GM12878 (cell line): ENCODE data around the gene ARHGAP26. TPM values are rescaled to one million over a fixed set of nuclear protein-coding genes. Genes with fewer than 3 reads are reported as not detected.

Experiments
- ATAC-seq: fragments of 200-7000 bp; cut with Tn5 transposase; 3 replicates; pipeline ENCODE4 v1.9.1; 2020; ENCODE audit warnings: mild to moderate bottlenecking, moderate library complexity
- BruUV-seq: library from RNA; stranded (reverse); fragments of 400-500 nt; replicated peaks from 2 replicates; lab custom pipeline; 2021; lab: Mats Ljungman, UMichigan
- CTCF ChIA-PET: fragments of 300-600 bp; sonication (Branson Sonifier 250); formaldehyde crosslinking; extraction: SDS; loops from one replicate; lab custom pipeline; 2021; ENCODE audit warnings: inconsistent platforms; lab: Yijun Ruan, JAX
- POLR2A ChIA-PET: fragments of 350-600 bp; formaldehyde crosslinking; extraction: SDS; loops from one replicate; lab custom pipeline; 2021; ENCODE audit warnings: inconsistent platforms; lab: Charles Lee
- RAD21 ChIA-PET: fragments of 300-600 bp; sonication (Branson Sonifier 250); formaldehyde crosslinking; loops from one replicate; lab custom pipeline; 2023; ENCODE audit warnings: antibody characterized with exemption; ENCODE audit not compliant: unreplicated experiment; lab: Charles Lee
- SMC1A ChIA-PET: fragments of 300-600 bp; sonication (Branson Sonifier 250); formaldehyde crosslinking; loops from one replicate; lab custom pipeline; 2023; ENCODE audit not compliant: unreplicated experiment, uncharacterized antibody; lab: Charles Lee
- DNase-seq: peaks from one replicate; pipeline ENCODE4 v3.0.0-alpha.2; 2011; ENCODE audit warnings: low read depth, low spot score
- FAIRE-seq: peaks from 3 replicates; lab custom pipeline; 2011; peaks lifted over from hg19 to GRCh38; lab: Jason Lieb, UNC
- H2AFZ ChIP-seq: 2 replicates; pipeline ENCODE4 v1.6.0; 2011; ENCODE audit warnings: low read depth, low read length, control low read depth; ENCODE audit not compliant: control insufficient read depth
- H3K27ac ChIP-seq: 2 replicates; pipeline ENCODE4 v1.5.1; 2011; ENCODE audit warnings: control low read depth; ENCODE audit not compliant: control insufficient read depth, insufficient read depth
- H3K27me3 ChIP-seq, 2 experiments: replicated peaks in 1 of 2; 2 replicates each; pipeline versions ENCODE4 v1.6.0 to v1.6.1; 2011; ENCODE audit warnings: low read length in 1 of 2; ENCODE audit not compliant: control insufficient read depth in 2 of 2, insufficient read depth in 2 of 2
- H3K36me3 ChIP-seq, 2 experiments: 2 replicates each; pipeline ENCODE4 v1.5.1; 2011; ENCODE audit warnings: low read length in 1 of 2; ENCODE audit not compliant: control insufficient read depth in 2 of 2, insufficient read depth in 2 of 2
- H3K4me1 ChIP-seq: 2 replicates; pipeline ENCODE4 v1.6.1; 2011; ENCODE audit warnings: mild to moderate bottlenecking, low read length, moderate library complexity, mixed read lengths; ENCODE audit not compliant: control insufficient read depth, insufficient read depth
- H3K4me2 ChIP-seq: 2 replicates; pipeline ENCODE4 v1.6.0; 2011; ENCODE audit warnings: control low read depth; ENCODE audit not compliant: control insufficient read depth, insufficient read depth
- H3K4me3 ChIP-seq: fragments of 200-600 bp; sonication (generic); 2 replicates; pipeline ENCODE4 v1.5.1; 2016
- H3K79me2 ChIP-seq: 2 replicates; pipeline ENCODE4 v1.6.0; 2011; ENCODE audit warnings: low read length; ENCODE audit not compliant: control insufficient read depth, insufficient read depth
- H3K9ac ChIP-seq: 2 replicates; pipeline ENCODE4 v1.8.0; 2011; ENCODE audit warnings: low read length, control low read depth, mixed read lengths; ENCODE audit not compliant: control insufficient read depth, insufficient read depth
- H3K9me3 ChIP-seq: replicated peaks from 3 replicates; pipeline ENCODE4 v1.5.1; 2011; ENCODE audit warnings: mild to moderate bottlenecking, low read length; ENCODE audit not compliant: control insufficient read depth, insufficient read depth
- H4K20me1 ChIP-seq: 2 replicates; pipeline ENCODE4 v1.6.0; 2011; ENCODE audit not compliant: control insufficient read depth, insufficient read depth
- BRCA1 ChIP-seq: IDR thresholded peaks from 2 replicates; pipeline ENCODE4 v1.6.1; 2011; ENCODE audit warnings: low read depth, low read length, improper control_type of control experiment
- CBFB ChIP-seq: IDR thresholded peaks from 2 replicates; pipeline ENCODE4 v1.6.1; 2016; ENCODE audit warnings: antibody characterized with exemption, low read depth
- CREB1 ChIP-seq: IDR thresholded peaks from 2 replicates; pipeline ENCODE4 v1.6.1; 2012; ENCODE audit warnings: low read depth, mild to moderate bottlenecking, inconsistent platforms
- EGR1 ChIP-seq, 2 experiments: IDR thresholded peaks; 1 replicate in 1 of 2; 2 replicates in 1 of 2; pipeline ENCODE4 v1.6.1; 2011 to 2012; ENCODE audit warnings: low read depth in 2 of 2, low read length in 2 of 2, borderline replicate concordance in 1 of 2, mild to moderate bottlenecking in 1 of 2, moderate library complexity in 1 of 2
- ETV6 ChIP-seq, 2 experiments: fragments of 450-650 bp in 1 of 2; IDR thresholded peaks in 1 of 2; conservative IDR thresholded peaks in 1 of 2; 2 replicates each; pipeline ENCODE4 v1.6.1; 2014; ENCODE audit warnings: antibody characterized with exemption in 1 of 2, borderline replicate concordance in 1 of 2, low read depth in 1 of 2, mild to moderate bottlenecking in 1 of 2, moderate library complexity in 1 of 2
- KLF5 ChIP-seq: fragments of 450-650 bp; IDR thresholded peaks from 2 replicates; pipeline ENCODE4 v1.6.1; 2014; ENCODE audit warnings: mild to moderate bottlenecking; ENCODE audit not compliant: partially characterized antibody
- MYB ChIP-seq: fragments of 150-350 bp; IDR thresholded peaks from 2 replicates; pipeline ENCODE4 v1.6.1; 2014; ENCODE audit warnings: mild to moderate bottlenecking, low read depth, low read length, borderline replicate concordance
- NBN ChIP-seq: fragments of 450-650 bp; IDR thresholded peaks from 2 replicates; pipeline ENCODE4 v1.6.1; 2016
- NFIC ChIP-seq: IDR thresholded peaks from 2 replicates; pipeline ENCODE4 v1.6.1; 2012; ENCODE audit warnings: low read depth, mild to moderate bottlenecking, inconsistent platforms, low read length, moderate library complexity
- SMC3 ChIP-seq: IDR thresholded peaks from 2 replicates; pipeline ENCODE4 v1.6.1; 2011; ENCODE audit warnings: low read length, improper control_type of control experiment, borderline replicate concordance
- SP1 ChIP-seq: IDR thresholded peaks from one replicate; pipeline ENCODE4 v1.6.1; 2011; ENCODE audit warnings: low read depth, low read length
- YBX1 ChIP-seq: fragments of 450-650 bp; IDR thresholded peaks from 2 replicates; pipeline ENCODE4 v1.6.1; 2016; ENCODE audit warnings: antibody characterized with exemption
- ZNF207 ChIP-seq: fragments of 450-650 bp; IDR thresholded peaks from 2 replicates; pipeline ENCODE4 v1.6.1; 2014; ENCODE audit warnings: antibody characterized with exemption, mild to moderate bottlenecking, borderline replicate concordance
- in situ Hi-C: fragments of 300-500 bp; cut with MboI; formaldehyde crosslinking; loops from 9 replicates; pipeline ENCODE4 v1.14.3; 2018; ENCODE audit warnings: mixed read lengths
- intact Hi-C: fragments of 100-400 bp; cut with micrococcal nuclease; formaldehyde crosslinking; loops from one replicate; pipeline ENCODE4 v1.14.2; 2022; ENCODE audit not compliant: unreplicated experiment
- polyA plus RNA-seq, 11 experiments: library from polyadenylated mRNA; depleted of rRNA in 4 of 11; unstranded in 6 of 11; stranded (reverse) in 5 of 11; fragments of >200 nt; fragmentation: Nextera tagmentation in 4 of 11; fragmentation: Illumina TruSeq in 1 of 11; extraction: Ambion mirVana in 4 of 11; extraction: Trizol in 1 of 11; gene quantifications; 1 replicate in 1 of 11; 2 replicates in 10 of 11; pipeline versions ENCODE4 v1.2.1 to v1.2.3, GENCODE V29; 2011 to 2016; ENCODE audit warnings: inconsistent platforms in 2 of 11, missing spikeins in 2 of 11, low read depth in 1 of 11
- total RNA-seq, 4 experiments: library from RNA; depleted of rRNA in 3 of 4; stranded (reverse); fragments of >200 nt in 3 of 4; fragmentation: Illumina TruSeq in 1 of 4; extraction: Trizol in 1 of 4; gene quantifications; 2 replicates each; pipeline versions ENCODE4 v1.2.1 to v1.2.3, GENCODE V29; 2013 to 2021
- TF ChIP-seq, protein P1 (sequence below): fragments of 450-650 bp; IDR thresholded peaks from 2 replicates; pipeline ENCODE4 v1.6.1; 2014; ENCODE audit warnings: mild to moderate bottlenecking
- TF ChIP-seq, protein P2 (sequence below): fragments of 450-650 bp; IDR thresholded peaks from 2 replicates; pipeline ENCODE4 v1.6.1; 2016; ENCODE audit warnings: mild to moderate bottlenecking
- TF ChIP-seq, protein P3 (sequence below): fragments of 450-650 bp; IDR thresholded peaks from 2 replicates; pipeline ENCODE4 v1.6.1; 2016; ENCODE audit warnings: mild to moderate bottlenecking
- TF ChIP-seq, protein P4 (sequence below): fragments of 450-650 bp; formaldehyde crosslinking; IDR thresholded peaks from 2 replicates; pipeline ENCODE4 v1.4.0; 2022; ENCODE audit warnings: mild to moderate bottlenecking, moderate library complexity

ARHGAP26 gene
- total and polyA plus RNA-seq, 10 of the 15 experiments (the other 5 are each of a cell fraction or from before 2014, with no cell fraction given): 9.4 to 41.5 (median 19.3) TPM

DNA sequence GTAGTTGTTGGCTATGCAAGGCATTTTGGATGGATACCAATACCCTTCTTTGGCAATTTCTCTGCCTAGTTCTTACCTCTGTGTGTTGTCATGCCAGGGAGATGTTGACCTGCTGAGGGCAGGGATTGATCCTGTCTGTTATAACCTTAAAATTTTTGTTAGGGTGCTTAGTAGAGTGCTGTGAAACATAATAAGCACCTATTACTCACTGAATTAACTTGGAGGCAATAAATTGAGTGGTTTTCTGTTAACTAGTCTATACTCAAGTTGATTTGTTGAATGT is 177.2 kb downstream of the ARHGAP26 start:
- POLR2A ChIA-PET: interaction anchor here (0.6 kb wide), 2 partner anchors 27 to 1193 kb away, joined by 3 to 10 read pairs; no protein-coding TSS in a partner anchor
- no peak overlapping the region for H2AFZ ChIP-seq
- no peak for TF ChIP-seq ZNF207
- TF ChIP-seq, protein P1, sequence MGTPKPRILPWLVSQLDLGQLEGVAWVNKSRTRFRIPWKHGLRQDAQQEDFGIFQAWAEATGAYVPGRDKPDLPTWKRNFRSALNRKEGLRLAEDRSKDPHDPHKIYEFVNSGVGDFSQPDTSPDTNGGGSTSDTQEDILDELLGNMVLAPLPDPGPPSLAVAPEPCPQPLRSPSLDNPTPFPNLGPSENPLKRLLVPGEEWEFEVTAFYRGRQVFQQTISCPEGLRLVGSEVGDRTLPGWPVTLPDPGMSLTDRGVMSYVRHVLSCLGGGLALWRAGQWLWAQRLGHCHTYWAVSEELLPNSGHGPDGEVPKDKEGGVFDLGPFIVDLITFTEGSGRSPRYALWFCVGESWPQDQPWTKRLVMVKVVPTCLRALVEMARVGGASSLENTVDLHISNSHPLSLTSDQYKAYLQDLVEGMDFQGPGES: no peak
- no peak for TF ChIP-seq NBN
- TF ChIP-seq, protein P2, sequence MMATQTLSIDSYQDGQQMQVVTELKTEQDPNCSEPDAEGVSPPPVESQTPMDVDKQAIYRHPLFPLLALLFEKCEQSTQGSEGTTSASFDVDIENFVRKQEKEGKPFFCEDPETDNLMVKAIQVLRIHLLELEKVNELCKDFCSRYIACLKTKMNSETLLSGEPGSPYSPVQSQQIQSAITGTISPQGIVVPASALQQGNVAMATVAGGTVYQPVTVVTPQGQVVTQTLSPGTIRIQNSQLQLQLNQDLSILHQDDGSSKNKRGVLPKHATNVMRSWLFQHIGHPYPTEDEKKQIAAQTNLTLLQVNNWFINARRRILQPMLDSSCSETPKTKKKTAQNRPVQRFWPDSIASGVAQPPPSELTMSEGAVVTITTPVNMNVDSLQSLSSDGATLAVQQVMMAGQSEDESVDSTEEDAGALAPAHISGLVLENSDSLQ: no peak
- no peak for TF ChIP-seq CBFB
- TF ChIP-seq YBX1: no peak
- TF ChIP-seq SP1: no peak
- TF ChIP-seq BRCA1: no peak
- no peak for TF ChIP-seq KLF5
- TF ChIP-seq, protein P3, sequence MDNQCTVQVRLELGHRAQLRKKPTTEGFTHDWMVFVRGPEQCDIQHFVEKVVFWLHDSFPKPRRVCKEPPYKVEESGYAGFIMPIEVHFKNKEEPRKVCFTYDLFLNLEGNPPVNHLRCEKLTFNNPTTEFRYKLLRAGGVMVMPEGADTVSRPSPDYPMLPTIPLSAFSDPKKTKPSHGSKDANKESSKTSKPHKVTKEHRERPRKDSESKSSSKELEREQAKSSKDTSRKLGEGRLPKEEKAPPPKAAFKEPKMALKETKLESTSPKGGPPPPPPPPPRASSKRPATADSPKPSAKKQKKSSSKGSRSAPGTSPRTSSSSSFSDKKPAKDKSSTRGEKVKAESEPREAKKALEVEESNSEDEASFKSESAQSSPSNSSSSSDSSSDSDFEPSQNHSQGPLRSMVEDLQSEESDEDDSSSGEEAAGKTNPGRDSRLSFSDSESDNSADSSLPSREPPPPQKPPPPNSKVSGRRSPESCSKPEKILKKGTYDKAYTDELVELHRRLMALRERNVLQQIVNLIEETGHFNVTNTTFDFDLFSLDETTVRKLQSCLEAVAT: no peak
- TF ChIP-seq NFIC: no peak
- no peak for TF ChIP-seq SMC3
- TF ChIP-seq, protein P4, sequence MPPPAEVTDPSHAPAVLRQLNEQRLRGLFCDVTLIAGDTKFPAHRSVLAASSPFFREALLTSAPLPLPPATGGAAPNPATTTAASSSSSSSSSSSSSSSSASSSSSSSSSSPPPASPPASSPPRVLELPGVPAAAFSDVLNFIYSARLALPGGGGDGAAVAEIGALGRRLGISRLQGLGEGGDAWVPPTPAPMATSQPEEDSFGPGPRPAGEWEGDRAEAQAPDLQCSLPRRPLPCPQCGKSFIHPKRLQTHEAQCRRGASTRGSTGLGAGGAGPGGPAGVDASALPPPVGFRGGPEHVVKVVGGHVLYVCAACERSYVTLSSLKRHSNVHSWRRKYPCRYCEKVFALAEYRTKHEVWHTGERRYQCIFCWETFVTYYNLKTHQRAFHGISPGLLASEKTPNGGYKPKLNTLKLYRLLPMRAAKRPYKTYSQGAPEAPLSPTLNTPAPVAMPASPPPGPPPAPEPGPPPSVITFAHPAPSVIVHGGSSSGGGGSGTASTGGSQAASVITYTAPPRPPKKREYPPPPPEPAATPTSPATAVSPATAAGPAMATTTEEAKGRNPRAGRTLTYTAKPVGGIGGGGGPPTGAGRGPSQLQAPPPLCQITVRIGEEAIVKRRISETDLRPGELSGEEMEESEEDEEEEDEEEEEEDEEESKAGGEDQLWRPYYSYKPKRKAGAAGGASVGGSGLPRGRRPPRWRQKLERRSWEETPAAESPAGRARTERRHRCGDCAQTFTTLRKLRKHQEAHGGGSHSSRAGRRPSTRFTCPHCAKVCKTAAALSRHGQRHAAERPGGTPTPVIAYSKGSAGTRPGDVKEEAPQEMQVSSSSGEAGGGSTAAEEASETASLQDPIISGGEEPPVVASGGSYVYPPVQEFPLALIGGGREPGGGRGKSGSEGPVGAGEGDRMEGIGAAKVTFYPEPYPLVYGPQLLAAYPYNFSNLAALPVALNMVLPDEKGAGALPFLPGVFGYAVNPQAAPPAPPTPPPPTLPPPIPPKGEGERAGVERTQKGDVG (CRISPR knock-in tag): no peak
- TF ChIP-seq EGR1 (IDR thresholded peaks at IDR 0.05; ENCODE audit: borderline replicate concordance in 1 of 2, low read depth in 2 of 2, low read length in 2 of 2): no peak
- no peak for TF ChIP-seq ETV6 (conservative IDR thresholded peaks at IDR 0.05 in 1 of 2, IDR thresholded peaks at IDR 0.05 in 1 of 2; ENCODE audit: borderline replicate concordance in 1 of 2, low read depth in 1 of 2)
- no peak for TF ChIP-seq CREB1
- TF ChIP-seq MYB: no peak

More for the DNA sequence above, 177.2 kb downstream of the ARHGAP26 start:
- BruUV-seq: no TSS peak
- H3K4me1 ChIP-seq: no peaks in the 10 kb centered on the region
- H3K79me2 ChIP-seq: no peaks in the 10 kb centered on the region
- ChIA-PET CTCF (no interaction called here), RAD21 (interaction anchor here (0.6 to 0.7 kb wide), 2 partner anchors 10 to 413 kb away, joined by 3 read pairs; no protein-coding TSS in a partner anchor), SMC1A (interaction anchor here (0.6 to 1.5 kb wide), 3 partner anchors 24 to 893 kb away, joined by 3 to 7 read pairs (median 4); no protein-coding TSS in a partner anchor)
- no peaks in the 10 kb centered on the region for H3K9me3 ChIP-seq
- H3K27me3 ChIP-seq: no peaks in the 10 kb centered on the region
- no peak overlapping the region for H3K4me2 ChIP-seq
- H3K9ac ChIP-seq: no peak overlapping the region
- no peak for FAIRE-seq
- intact Hi-C loops (no loop called here), in situ Hi-C loops (no loop called here)
- ATAC-seq: no peak
- no peak overlapping the region for H3K27ac ChIP-seq
- H3K36me3 ChIP-seq: no peaks in the 10 kb centered on the region
- H4K20me1 ChIP-seq: no peaks in the 10 kb centered on the region
- H3K4me3 ChIP-seq: no peak overlapping the region
- no peak for DNase-seq
